ENCODE data around the gene GPRC5D. TPM values are rescaled to one million over a fixed set of nuclear protein-coding genes. Genes with fewer than 3 reads are reported as not detected.

Gene GPRC5D
- total RNA-seq, 1 experiment from 2014 or later, result not detected

DNA sequence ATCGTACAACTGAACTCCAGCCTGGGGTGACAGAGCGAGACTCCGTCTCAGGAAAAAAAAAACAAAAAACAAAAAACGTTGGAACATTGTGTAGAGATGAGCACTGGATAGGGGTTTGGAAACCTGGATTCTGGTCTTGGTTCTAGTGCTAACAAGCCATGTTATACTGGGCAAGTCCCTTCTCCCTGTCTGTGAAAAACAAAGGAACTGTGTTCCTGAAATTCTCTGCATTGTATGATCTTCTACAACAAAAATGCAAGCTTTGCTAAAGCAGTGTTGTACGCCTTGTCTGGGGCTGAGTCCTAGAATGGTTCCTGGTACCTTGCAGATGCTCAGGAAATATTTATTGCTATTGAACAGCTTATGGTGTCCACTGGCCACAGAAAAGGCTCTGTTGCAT lies 13.4 kb downstream of the GPRC5D start:
- Histone ChIP-seq H4K20me1 (ENCODE audit: insufficient read depth, low read depth, low read length) (no peaks in the 10 kb centered on the region), H2AFZ (ENCODE audit: low read length) (no peak overlapping the region), H3K9me3 (ENCODE audit: low read length) (no peaks in the 10 kb centered on the region), H3K79me2 (ENCODE audit: low read length) (no peaks in the 10 kb centered on the region), H3K27ac (ENCODE audit: low read length) (no peak overlapping the region), H3K4me1 (ENCODE audit: low read length) (no peaks in the 10 kb centered on the region), H3K9ac (ENCODE audit: low read length) (no peak overlapping the region), H3K36me3 (ENCODE audit: insufficient read depth, low read length) (no peaks in the 10 kb centered on the region), H3K4me3 (ENCODE audit: low read length) (no peak overlapping the region), H3K27me3 (ENCODE audit: low read length) (no peaks in the 10 kb centered on the region), H3K4me2 (ENCODE audit: low read depth, low read length, poor library complexity, severe bottlenecking) (no peak overlapping the region), H3K9me2 (replicated peaks; ENCODE audit: insufficient read depth, low read length) (no peaks in the 10 kb centered on the region)
- DNase-seq, result no peak

DNA sequence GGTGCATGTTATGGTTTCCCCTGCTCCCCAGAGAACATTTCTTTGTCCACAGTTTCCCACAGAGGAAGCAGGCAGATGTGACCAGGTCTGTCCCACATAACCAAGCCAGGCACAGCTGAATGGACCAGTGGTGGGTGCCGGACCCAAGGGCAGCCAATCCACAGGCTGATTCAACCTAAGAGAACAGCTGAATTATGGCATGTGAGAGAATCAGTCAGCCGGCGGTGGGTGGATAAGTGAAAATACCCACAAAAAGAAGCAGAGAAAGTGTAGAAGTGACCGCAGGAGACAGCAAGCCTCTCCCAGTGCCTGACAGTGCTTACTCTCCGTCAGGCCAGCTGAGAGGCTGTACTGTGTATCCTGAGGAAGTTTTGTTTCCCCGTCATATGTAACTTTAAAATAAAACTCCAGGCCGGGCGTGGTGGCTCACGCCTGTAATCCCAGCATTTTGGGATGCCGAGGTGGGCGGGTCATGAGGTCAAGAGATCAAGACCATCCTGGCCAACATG lies 14.9 kb downstream of the GPRC5D start:
- no peaks in the 10 kb centered on the region for H3K4me1 ChIP-seq (ENCODE audit: low read length)
- no peaks in the 10 kb centered on the region for H3K79me2 ChIP-seq (ENCODE audit: low read length)

DNA sequence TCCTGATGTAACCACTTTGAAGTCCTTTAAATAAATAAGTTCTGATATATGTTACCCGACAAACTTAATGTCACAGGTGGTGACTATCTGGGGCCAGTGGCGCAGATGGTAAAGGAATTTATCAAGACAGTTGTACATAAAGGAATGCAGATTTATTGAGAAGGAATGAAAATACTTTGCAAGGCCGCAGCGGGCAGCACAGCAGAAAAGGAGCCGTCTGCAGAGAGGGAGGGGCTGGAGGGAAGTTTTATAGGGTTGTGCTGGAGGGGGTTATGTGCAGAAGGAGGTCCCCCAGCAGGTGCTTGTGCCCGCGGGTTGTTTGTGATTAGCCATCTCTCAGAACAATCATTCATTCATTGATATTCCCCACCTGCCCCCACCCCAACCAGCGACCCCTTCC lies 17.4 kb downstream of the GPRC5D start:
- no peaks in the 10 kb centered on the region for H3K4me1 ChIP-seq (ENCODE audit: low read length)
- no peak overlapping the region for H3K4me2 ChIP-seq (ENCODE audit: low read depth, low read length, poor library complexity, severe bottlenecking)
- H3K9me2 ChIP-seq (replicated peaks; ENCODE audit: insufficient read depth, low read length), result no peaks in the 10 kb centered on the region
- DNase-seq, result no peak
- H3K36me3 ChIP-seq (ENCODE audit: insufficient read depth, low read length), result no peaks in the 10 kb centered on the region
- H4K20me1 ChIP-seq (ENCODE audit: insufficient read depth, low read depth, low read length), result no peaks in the 10 kb centered on the region
- H3K27ac ChIP-seq (ENCODE audit: low read length), result no peak overlapping the region
- H3K79me2 ChIP-seq (ENCODE audit: low read length), result no peaks in the 10 kb centered on the region
- H3K4me3 ChIP-seq (ENCODE audit: low read length), result no peak overlapping the region
- H3K9me3 ChIP-seq (ENCODE audit: low read length), result no peaks in the 10 kb centered on the region
- no peak overlapping the region for H3K9ac ChIP-seq (ENCODE audit: low read length)
- no peak overlapping the region for H2AFZ ChIP-seq (ENCODE audit: low read length)
- no peaks in the 10 kb centered on the region for H3K27me3 ChIP-seq (ENCODE audit: low read length)

More for the DNA sequence above, 14.9 kb downstream of the GPRC5D start:
- Histone ChIP-seq H3K4me3 (ENCODE audit: low read length) (no peak overlapping the region), H3K4me2 (ENCODE audit: low read depth, low read length, poor library complexity, severe bottlenecking) (no peak overlapping the region), H2AFZ (ENCODE audit: low read length) (no peak overlapping the region), H4K20me1 (ENCODE audit: insufficient read depth, low read depth, low read length) (no peaks in the 10 kb centered on the region), H3K9me3 (ENCODE audit: low read length) (no peaks in the 10 kb centered on the region), H3K27me3 (ENCODE audit: low read length) (no peaks in the 10 kb centered on the region), H3K27ac (ENCODE audit: low read length) (no peak overlapping the region), H3K9ac (ENCODE audit: low read length) (no peak overlapping the region), H3K9me2 (replicated peaks; ENCODE audit: insufficient read depth, low read length) (no peaks in the 10 kb centered on the region), H3K36me3 (ENCODE audit: insufficient read depth, low read length) (no peaks in the 10 kb centered on the region)
- no peak for DNase-seq

DNA sequence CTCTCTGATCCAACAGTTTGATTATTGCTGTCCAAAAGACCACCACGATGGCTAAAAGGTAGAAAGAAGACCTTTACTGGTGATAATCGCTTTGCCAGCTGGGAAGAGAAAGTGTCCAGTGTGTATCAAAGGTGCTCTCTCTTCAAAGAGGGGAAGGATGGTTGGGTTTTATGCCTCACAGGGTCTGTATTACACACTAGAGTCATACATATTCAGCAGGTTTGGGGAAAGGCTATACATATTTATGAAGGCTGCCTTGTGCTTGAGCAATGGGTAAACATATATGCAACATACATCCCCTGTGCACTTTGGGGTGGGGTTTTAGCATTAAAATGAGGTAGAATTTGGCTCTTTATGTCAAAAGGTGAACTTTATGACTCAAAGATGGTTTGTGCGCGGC lies 18.2 kb downstream of the GPRC5D start:
- H3K4me2 ChIP-seq (ENCODE audit: low read depth, low read length, poor library complexity, severe bottlenecking), result no peak overlapping the region
- no peak overlapping the region for H3K4me3 ChIP-seq (ENCODE audit: low read length)
- no peak overlapping the region for H3K27ac ChIP-seq (ENCODE audit: low read length)
- H2AFZ ChIP-seq (ENCODE audit: low read length), result no peak overlapping the region
- H3K79me2 ChIP-seq (ENCODE audit: low read length), result no peaks in the 10 kb centered on the region
- no peaks in the 10 kb centered on the region for H3K9me2 ChIP-seq (replicated peaks; ENCODE audit: insufficient read depth, low read length)
- no peaks in the 10 kb centered on the region for H3K36me3 ChIP-seq (ENCODE audit: insufficient read depth, low read length)
- no peaks in the 10 kb centered on the region for H3K4me1 ChIP-seq (ENCODE audit: low read length)
- DNase-seq, result no peak
- H3K27me3 ChIP-seq (ENCODE audit: low read length), result no peaks in the 10 kb centered on the region
- no peaks in the 10 kb centered on the region for H3K9me3 ChIP-seq (ENCODE audit: low read length)
- no peak overlapping the region for H3K9ac ChIP-seq (ENCODE audit: low read length)
- no peaks in the 10 kb centered on the region for H4K20me1 ChIP-seq (ENCODE audit: insufficient read depth, low read depth, low read length)

DNA sequence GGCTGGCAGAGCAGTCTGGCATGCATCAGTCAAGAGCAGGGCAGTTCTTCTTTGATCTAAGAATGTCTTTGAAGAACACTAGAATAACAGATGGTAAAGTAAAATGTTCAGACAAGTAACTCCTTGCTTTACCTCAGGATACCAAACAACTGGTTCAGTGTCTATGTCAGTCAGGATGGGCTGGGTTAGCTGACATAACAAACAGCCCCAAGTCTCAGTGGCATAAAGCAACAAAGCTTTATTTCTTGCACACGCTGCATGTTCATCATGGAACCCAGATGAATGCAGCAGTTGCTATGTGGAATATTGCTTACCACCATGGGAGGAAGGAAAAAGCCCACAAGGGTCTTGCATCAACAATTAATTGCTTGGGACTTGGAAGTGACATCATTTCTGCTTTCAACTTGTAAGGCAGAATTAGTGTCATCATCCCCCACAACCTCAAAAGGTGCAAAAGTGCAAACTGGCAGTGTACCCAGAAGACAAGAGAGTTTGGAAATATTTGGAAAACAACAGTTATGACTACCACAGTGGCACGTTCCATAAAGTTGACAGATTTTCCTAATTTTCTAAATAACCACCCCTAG lies 21.2 kb downstream of the GPRC5D start:
- no peaks in the 10 kb centered on the region for H3K27me3 ChIP-seq (ENCODE audit: low read length)
- H3K9ac ChIP-seq (ENCODE audit: low read length), result no peak overlapping the region
- H3K36me3 ChIP-seq (ENCODE audit: insufficient read depth, low read length), result no peaks in the 10 kb centered on the region
- H2AFZ ChIP-seq (ENCODE audit: low read length), result no peak overlapping the region
- no peaks in the 10 kb centered on the region for H4K20me1 ChIP-seq (ENCODE audit: insufficient read depth, low read depth, low read length)
- DNase-seq, result no peak
- H3K4me3 ChIP-seq (ENCODE audit: low read length), result no peak overlapping the region
- H3K9me2 ChIP-seq (replicated peaks; ENCODE audit: insufficient read depth, low read length), result no peaks in the 10 kb centered on the region
- H3K4me2 ChIP-seq (ENCODE audit: low read depth, low read length, poor library complexity, severe bottlenecking), result no peak overlapping the region
- H3K9me3 ChIP-seq (ENCODE audit: low read length), result no peaks in the 10 kb centered on the region
- H3K79me2 ChIP-seq (ENCODE audit: low read length), result no peaks in the 10 kb centered on the region
- H3K27ac ChIP-seq (ENCODE audit: low read length), result no peak overlapping the region
- H3K4me1 ChIP-seq (ENCODE audit: low read length), result no peaks in the 10 kb centered on the region

DNA sequence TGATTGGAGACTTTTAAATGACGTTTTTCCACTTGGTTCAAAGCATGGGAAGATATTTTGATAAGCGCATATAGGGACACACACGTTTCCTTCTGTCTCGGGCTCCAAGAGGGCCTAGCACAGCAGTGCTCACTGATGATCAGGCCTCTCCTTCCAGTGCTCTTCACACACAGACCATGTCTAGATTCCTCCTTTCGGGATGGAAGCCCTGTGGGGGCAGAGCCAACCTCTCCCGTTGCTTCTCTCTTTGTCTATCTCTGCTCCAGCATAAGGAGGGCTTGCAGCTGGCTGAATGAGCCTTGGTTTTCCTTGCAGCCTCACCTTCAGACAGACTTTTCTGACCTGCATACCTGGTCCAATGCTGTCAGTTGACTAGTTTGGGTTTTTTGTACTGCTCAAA lies 22.3 kb downstream of the GPRC5D start:
- Histone ChIP-seq H3K4me1 (ENCODE audit: low read length) (no peaks in the 10 kb centered on the region), H3K4me3 (ENCODE audit: low read length) (no peak overlapping the region), H4K20me1 (ENCODE audit: insufficient read depth, low read depth, low read length) (no peaks in the 10 kb centered on the region), H3K79me2 (ENCODE audit: low read length) (no peaks in the 10 kb centered on the region), H3K36me3 (ENCODE audit: insufficient read depth, low read length) (no peaks in the 10 kb centered on the region), H3K9me3 (ENCODE audit: low read length) (no peaks in the 10 kb centered on the region), H3K27ac (ENCODE audit: low read length) (no peak overlapping the region), H3K9me2 (replicated peaks; ENCODE audit: insufficient read depth, low read length) (no peaks in the 10 kb centered on the region), H3K4me2 (ENCODE audit: low read depth, low read length, poor library complexity, severe bottlenecking) (no peak overlapping the region), H3K9ac (ENCODE audit: low read length) (no peak overlapping the region), H3K27me3 (ENCODE audit: low read length) (no peaks in the 10 kb centered on the region), H2AFZ (ENCODE audit: low read length) (no peak overlapping the region)
- DNase-seq, result no peak

DNA sequence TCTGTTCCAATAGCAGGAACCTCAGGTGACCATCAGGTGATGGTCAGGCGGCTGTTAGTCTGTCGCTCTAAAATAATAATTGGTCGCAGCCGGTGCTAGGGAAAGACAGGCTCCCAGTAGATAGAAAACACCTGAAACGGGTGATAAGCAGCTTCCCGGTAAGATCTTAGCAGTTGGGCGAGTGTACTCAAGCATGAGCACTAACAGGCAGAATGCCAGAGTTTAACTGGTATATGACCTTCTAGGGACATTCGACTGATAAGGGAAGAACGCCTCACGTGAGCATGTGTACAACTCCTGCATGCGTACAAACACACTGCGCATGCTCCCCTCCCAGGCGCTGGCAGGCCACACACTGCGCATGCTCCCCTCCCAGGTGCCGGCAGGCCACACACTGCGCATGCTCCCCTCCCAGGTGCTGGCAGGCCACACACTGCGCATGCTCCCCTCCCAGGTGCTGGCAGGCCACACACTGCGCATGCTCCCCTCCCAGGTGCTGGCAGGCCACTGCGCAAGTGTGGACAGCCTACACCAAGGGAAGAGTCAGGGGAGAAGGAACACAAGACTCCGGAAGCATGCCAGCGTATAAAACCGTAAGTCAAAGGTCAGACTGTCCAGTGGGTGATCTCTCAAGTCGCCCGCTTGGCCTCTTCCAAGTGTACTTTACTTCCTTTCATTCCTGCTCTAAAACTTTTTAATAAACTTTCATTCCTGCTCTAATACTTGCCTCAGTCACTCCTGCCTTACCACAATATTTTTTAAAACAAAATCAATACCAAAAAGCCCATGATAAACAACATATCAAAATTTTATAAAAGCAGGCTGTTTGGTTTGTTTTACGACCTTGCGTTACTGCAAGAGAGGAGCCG lies 24.5 kb downstream of the GPRC5D start:
- Histone ChIP-seq H2AFZ (ENCODE audit: low read length) (no peak overlapping the region), H3K4me3 (ENCODE audit: low read length) (no peak overlapping the region), H3K79me2 (ENCODE audit: low read length) (no peaks in the 10 kb centered on the region), H3K4me1 (ENCODE audit: low read length) (no peaks in the 10 kb centered on the region), H3K4me2 (ENCODE audit: low read depth, low read length, poor library complexity, severe bottlenecking) (no peak overlapping the region), H3K27me3 (ENCODE audit: low read length) (no peaks in the 10 kb centered on the region), H3K36me3 (ENCODE audit: insufficient read depth, low read length) (no peaks in the 10 kb centered on the region), H3K9me3 (ENCODE audit: low read length) (no peaks in the 10 kb centered on the region), H3K9ac (ENCODE audit: low read length) (no peak overlapping the region), H4K20me1 (ENCODE audit: insufficient read depth, low read depth, low read length) (no peaks in the 10 kb centered on the region), H3K9me2 (replicated peaks; ENCODE audit: insufficient read depth, low read length) (no peaks in the 10 kb centered on the region), H3K27ac (ENCODE audit: low read length) (no peak overlapping the region)
- DNase-seq, result no peak

DNA sequence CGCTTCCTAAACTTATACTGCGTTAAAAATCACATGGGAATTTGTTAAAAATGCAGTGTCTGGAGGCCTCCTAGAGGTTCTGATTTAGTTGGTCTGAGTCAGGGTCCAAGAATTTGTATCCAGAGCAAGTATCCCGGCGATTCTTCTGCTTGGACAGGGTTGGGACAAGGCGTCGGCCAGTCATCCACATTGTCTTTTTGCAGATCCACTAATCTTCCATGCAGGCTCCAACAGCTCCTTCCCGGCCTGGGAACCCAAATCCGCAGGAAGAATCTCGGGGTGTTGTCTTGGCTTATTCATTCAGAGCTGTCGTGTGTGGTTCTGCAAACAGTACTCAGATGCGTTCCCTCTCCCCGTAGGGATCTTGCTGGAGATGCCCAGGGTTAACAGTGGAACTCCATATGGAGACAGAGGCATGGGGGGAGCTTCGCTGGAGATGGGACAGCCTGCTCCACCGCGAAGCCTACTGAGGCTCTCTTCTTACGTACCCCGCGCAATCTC lies 25.3 kb downstream of the GPRC5D start:
- Histone ChIP-seq H3K36me3 (ENCODE audit: insufficient read depth, low read length) (no peaks in the 10 kb centered on the region), H3K4me2 (ENCODE audit: low read depth, low read length, poor library complexity, severe bottlenecking) (no peak overlapping the region), H3K27ac (ENCODE audit: low read length) (no peak overlapping the region), H3K9ac (ENCODE audit: low read length) (no peak overlapping the region), H3K79me2 (ENCODE audit: low read length) (no peaks in the 10 kb centered on the region), H4K20me1 (ENCODE audit: insufficient read depth, low read depth, low read length) (no peaks in the 10 kb centered on the region), H2AFZ (ENCODE audit: low read length) (no peak overlapping the region), H3K9me3 (ENCODE audit: low read length) (no peaks in the 10 kb centered on the region), H3K9me2 (replicated peaks; ENCODE audit: insufficient read depth, low read length) (no peaks in the 10 kb centered on the region), H3K4me1 (ENCODE audit: low read length) (no peaks in the 10 kb centered on the region), H3K4me3 (ENCODE audit: low read length) (no peak overlapping the region), H3K27me3 (ENCODE audit: low read length) (no peaks in the 10 kb centered on the region)
- DNase-seq, result no peak
